PC-3 (cell line): Measurements from ENCODE around the gene STRBP. TPM values are rescaled to one million over a fixed set of nuclear protein-coding genes. Genes with fewer than 3 reads are reported as not detected.

Source experiments
- ATAC-seq: fragments of 200-7000 bp; cut with Tn5 transposase; 2 replicates; pipeline ENCODE4 v1.9.1; 2020; ENCODE audit warnings: mild to moderate bottlenecking, moderate library complexity
- BruUV-seq: library from RNA; stranded (reverse); fragments of 400-500 nt; replicated peaks from 2 replicates; lab custom pipeline; 2021; lab: Mats Ljungman, UMichigan
- CTCF ChIA-PET: fragments of 300-600 bp; sonication (Branson Sonifier 250); formaldehyde crosslinking; loops from one replicate; lab custom pipeline; 2022; ENCODE audit warnings: antibody characterized with exemption; lab: Charles Lee
- POLR2A ChIA-PET: fragments of 300-600 bp; sonication (Branson Sonifier 250); formaldehyde crosslinking; loops from one replicate; lab custom pipeline; 2022; ENCODE audit warnings: antibody characterized with exemption; ENCODE audit not compliant: unreplicated experiment; lab: Charles Lee
- DNase-seq: peaks from one replicate; pipeline ENCODE4 v3.0.0-alpha.2; 2015
- H2AFZ ChIP-seq: fragments of 300-600 bp; sonication (generic); 2 replicates; pipeline ENCODE4 v1.6.0; 2016; ENCODE audit warnings: antibody characterized with exemption, low read length
- H3F3A ChIP-seq: fragments of 300-600 bp; sonication (generic); one replicate; pipeline ENCODE4 v1.6.0; 2017; ENCODE audit warnings: antibody characterized with exemption, low read length, control low read depth, mild to moderate bottlenecking; ENCODE audit not compliant: unreplicated experiment
- H3K27ac ChIP-seq: fragments of 300-600 bp; sonication (generic); 2 replicates; pipeline ENCODE4 v1.5.1; 2016; ENCODE audit warnings: mild to moderate bottlenecking, low read length
- H3K27me3 ChIP-seq: fragments of 300-600 bp; sonication (generic); 2 replicates; pipeline ENCODE4 v1.6.1; 2016; ENCODE audit warnings: low read length, mixed read lengths
- H3K36me3 ChIP-seq: fragments of 300-600 bp; sonication (generic); 2 replicates; pipeline ENCODE4 v1.6.1; 2016; ENCODE audit warnings: low read depth, mixed run types, low read length, mixed read lengths
- H3K4me1 ChIP-seq: fragments of 300-600 bp; sonication (generic); 2 replicates; pipeline ENCODE4 v1.5.1; 2016; ENCODE audit warnings: low read length; ENCODE audit not compliant: insufficient read depth
- H3K4me2 ChIP-seq: fragments of 300-600 bp; sonication (generic); 2 replicates; pipeline ENCODE4 v1.6.0; 2016; ENCODE audit warnings: low read length
- H3K4me3 ChIP-seq: fragments of 300-600 bp; sonication (generic); 2 replicates; pipeline ENCODE4 v1.5.1; 2016; ENCODE audit warnings: mild to moderate bottlenecking, low read length, mixed read lengths
- H3K79me2 ChIP-seq: fragments of 300-600 bp; sonication (generic); 2 replicates; pipeline ENCODE4 v1.6.1; 2017; ENCODE audit warnings: low read length, mixed read lengths
- H3K9ac ChIP-seq: fragments of 300-600 bp; sonication (generic); 2 replicates; pipeline ENCODE4 v1.6.0; 2016; ENCODE audit warnings: mild to moderate bottlenecking, low read length
- H3K9me2 ChIP-seq: fragments of 300-600 bp; sonication (generic); replicated peaks from 2 replicates; pipeline ENCODE4 v1.6.1; 2016; ENCODE audit warnings: mixed run types, low read length, mixed read lengths
- H3K9me3 ChIP-seq: fragments of 300-600 bp; sonication (generic); 2 replicates; pipeline ENCODE4 v1.6.1; 2016; ENCODE audit warnings: low read length, mixed read lengths
- H4K20me1 ChIP-seq: fragments of 300-600 bp; sonication (generic); 2 replicates; pipeline ENCODE4 v1.6.1; 2016; ENCODE audit warnings: low read length, mixed read lengths
- EZH2 ChIP-seq: fragments of 300-600 bp; sonication (generic); IDR thresholded peaks from one replicate; pipeline ENCODE4 v1.6.1; 2017; ENCODE audit warnings: antibody characterized with exemption, mild to moderate bottlenecking, low read length; ENCODE audit not compliant: unreplicated experiment
- EZH2phosphoT487 ChIP-seq: fragments of 300-600 bp; sonication (generic); IDR thresholded peaks from 2 replicates; pipeline ENCODE4 v1.6.1; 2018; ENCODE audit warnings: mild to moderate bottlenecking, antibody characterized with exemption, low read length, borderline replicate concordance
- intact Hi-C: fragments of 100-400 bp; cut with micrococcal nuclease; formaldehyde crosslinking; loops from 2 replicates; pipeline ENCODE4 v1.9.0; 2023
- total RNA-seq: library from RNA; depleted of rRNA; stranded (reverse); fragments of >200 nt; gene quantifications from 2 replicates; pipeline ENCODE4 v1.2.3, GENCODE V29; 2014
- TF ChIP-seq, protein P1 (sequence below): fragments of 300-600 bp; sonication (generic); conservative IDR thresholded peaks from 2 replicates; pipeline ENCODE4 v1.5.1; 2017; ENCODE audit warnings: antibody characterized with exemption, low read depth, mild to moderate bottlenecking, low read length

Gene STRBP
- total RNA-seq, 1 experiment from 2014 or later, result 19.2 TPM

- TF ChIP-seq EZH2 (no peak), EZH2phosphoT487 (no peak)
- TF ChIP-seq, protein P1, sequence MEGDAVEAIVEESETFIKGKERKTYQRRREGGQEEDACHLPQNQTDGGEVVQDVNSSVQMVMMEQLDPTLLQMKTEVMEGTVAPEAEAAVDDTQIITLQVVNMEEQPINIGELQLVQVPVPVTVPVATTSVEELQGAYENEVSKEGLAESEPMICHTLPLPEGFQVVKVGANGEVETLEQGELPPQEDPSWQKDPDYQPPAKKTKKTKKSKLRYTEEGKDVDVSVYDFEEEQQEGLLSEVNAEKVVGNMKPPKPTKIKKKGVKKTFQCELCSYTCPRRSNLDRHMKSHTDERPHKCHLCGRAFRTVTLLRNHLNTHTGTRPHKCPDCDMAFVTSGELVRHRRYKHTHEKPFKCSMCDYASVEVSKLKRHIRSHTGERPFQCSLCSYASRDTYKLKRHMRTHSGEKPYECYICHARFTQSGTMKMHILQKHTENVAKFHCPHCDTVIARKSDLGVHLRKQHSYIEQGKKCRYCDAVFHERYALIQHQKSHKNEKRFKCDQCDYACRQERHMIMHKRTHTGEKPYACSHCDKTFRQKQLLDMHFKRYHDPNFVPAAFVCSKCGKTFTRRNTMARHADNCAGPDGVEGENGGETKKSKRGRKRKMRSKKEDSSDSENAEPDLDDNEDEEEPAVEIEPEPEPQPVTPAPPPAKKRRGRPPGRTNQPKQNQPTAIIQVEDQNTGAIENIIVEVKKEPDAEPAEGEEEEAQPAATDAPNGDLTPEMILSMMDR, result no peak
- Histone ChIP-seq H3F3A (no peaks in the 10 kb centered on the region), H3K4me2 (no peak overlapping the region), H2AFZ (no peak overlapping the region), H3K79me2 (no peaks in the 10 kb centered on the region), H3K9ac (no peak overlapping the region), H3K27ac (no peak overlapping the region), H3K4me3 (no peak overlapping the region), H4K20me1 (no peaks in the 10 kb centered on the region), H3K36me3 (peaks cover 5% of the 10 kb centered on the region), H3K4me1 (peaks cover 9% of the 10 kb centered on the region), H3K9me2 (no peaks in the 10 kb centered on the region), H3K9me3 (no peaks in the 10 kb centered on the region), H3K27me3 (no peaks in the 10 kb centered on the region)
- DNase-seq (no peak), ATAC-seq (no peak)
- intact Hi-C loops, result no loop called here
- ChIA-PET CTCF (no interaction called here), POLR2A (interaction anchor here (0.6 kb wide), 1 partner anchor 11 kb away, joined by 5 read pairs; no protein-coding TSS in a partner anchor)
- no TSS peak for BruUV-seq
Measured at GRCh38 chr9:123090198-123090896, 178.0 kb downstream of the STRBP start.

GRCh38 chr9:123089790-123090189 lies 178.6 kb downstream of the STRBP start:
- no peaks in the 10 kb centered on the region for H3K9me2 ChIP-seq
- no peak for ATAC-seq
- ChIA-PET POLR2A (no interaction called here), CTCF (no interaction called here)
- no peaks in the 10 kb centered on the region for H3K9me3 ChIP-seq
- H3K36me3 ChIP-seq, result peaks cover 5% of the 10 kb centered on the region
- intact Hi-C loops, result no loop called here
- peaks cover 9% of the 10 kb centered on the region for H3K4me1 ChIP-seq
- no peak overlapping the region for H3K9ac ChIP-seq
- H3K27ac ChIP-seq, result no peak overlapping the region
- H3K79me2 ChIP-seq, result no peaks in the 10 kb centered on the region
- no TSS peak for BruUV-seq
- no peak for DNase-seq
- H3K27me3 ChIP-seq, result no peaks in the 10 kb centered on the region
- no peak overlapping the region for H3K4me2 ChIP-seq
- H3F3A ChIP-seq, result no peaks in the 10 kb centered on the region
- TF ChIP-seq EZH2 (no peak), EZH2phosphoT487 (no peak)
- TF ChIP-seq, protein P1, result no peak
- no peaks in the 10 kb centered on the region for H4K20me1 ChIP-seq
- no peak overlapping the region for H2AFZ ChIP-seq
- H3K4me3 ChIP-seq, result no peak overlapping the region

GRCh38 chr9:123089040-123089439 lies 179.3 kb downstream of the STRBP start:
- ATAC-seq (no peak), DNase-seq (no peak)
- no peak overlapping the region for H2AFZ ChIP-seq
- ChIA-PET POLR2A (no interaction called here), CTCF (no interaction called here)
- H3K27me3 ChIP-seq, result no peaks in the 10 kb centered on the region
- H3K36me3 ChIP-seq, result peaks cover 5% of the 10 kb centered on the region
- no peaks in the 10 kb centered on the region for H3K9me2 ChIP-seq
- H3K4me2 ChIP-seq, result no peak overlapping the region
- H3K4me1 ChIP-seq, result peaks cover 9% of the 10 kb centered on the region
- H3K4me3 ChIP-seq, result no peak overlapping the region
- no peaks in the 10 kb centered on the region for H3K79me2 ChIP-seq
- H4K20me1 ChIP-seq, result no peaks in the 10 kb centered on the region
- no peak overlapping the region for H3K9ac ChIP-seq
- no TSS peak for BruUV-seq
- intact Hi-C loops, result no loop called here
- no peaks in the 10 kb centered on the region for H3K9me3 ChIP-seq
- no peak overlapping the region for H3K27ac ChIP-seq
- TF ChIP-seq, protein P1, result no peak
- TF ChIP-seq EZH2phosphoT487 (no peak), EZH2 (no peak)
- H3F3A ChIP-seq, result no peaks in the 10 kb centered on the region
